ENCODE measurements around the gene CEP128. TPM values are rescaled to one million over a fixed set of nuclear protein-coding genes. Genes with fewer than 3 reads are reported as not detected.

CEP128 gene
- total and polyA plus RNA-seq, 4 donors = 3.2 to 15.7 (median 5.4) TPM

DNA sequence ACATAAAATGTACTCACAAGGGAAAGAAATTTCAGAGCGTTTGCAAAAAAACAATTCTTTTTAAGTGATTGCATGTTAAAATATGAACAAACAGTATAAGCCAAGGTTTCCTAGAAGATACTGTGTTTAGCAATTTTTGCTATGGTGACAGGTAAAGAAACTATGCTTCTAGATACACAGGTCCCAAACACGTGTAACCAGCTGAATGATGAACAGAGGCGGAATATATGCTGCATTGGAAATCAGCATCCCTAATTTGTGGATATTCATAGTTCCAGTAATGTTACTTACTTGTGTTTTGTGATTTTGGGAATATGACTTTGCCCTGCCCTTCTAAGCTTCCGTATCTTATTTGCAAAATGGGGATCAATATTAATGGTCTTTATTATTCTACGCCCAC is 403.9 kb downstream of the CEP128 start:
- no CpG with 5 or more reads among the region's 5 CpGs for WGBS (ENCODE audit: insufficient coverage)
- Histone ChIP-seq H3K27me3 (ENCODE audit: control insufficient read depth, insufficient read depth, low read length) (no peaks in the 10 kb centered on the region), H3K36me3 (ENCODE audit: control insufficient read depth, insufficient read depth, low read length) (no peaks in the 10 kb centered on the region), H3K27ac (ENCODE audit: low read depth, low read length) (no peak overlapping the region), H3K4me1 (ENCODE audit: control insufficient read depth, insufficient read depth, low read length) (no peaks in the 10 kb centered on the region), H3K9me3 (ENCODE audit: control insufficient read depth, insufficient read depth, low read length) (peaks cover 3% of the 10 kb centered on the region), H3K4me3 (ENCODE audit: low read depth, low read length) (no peak overlapping the region)
- no peak for DNase-seq (ENCODE audit: low read depth in 4 of 6, low spot score in 6 of 6)

DNA sequence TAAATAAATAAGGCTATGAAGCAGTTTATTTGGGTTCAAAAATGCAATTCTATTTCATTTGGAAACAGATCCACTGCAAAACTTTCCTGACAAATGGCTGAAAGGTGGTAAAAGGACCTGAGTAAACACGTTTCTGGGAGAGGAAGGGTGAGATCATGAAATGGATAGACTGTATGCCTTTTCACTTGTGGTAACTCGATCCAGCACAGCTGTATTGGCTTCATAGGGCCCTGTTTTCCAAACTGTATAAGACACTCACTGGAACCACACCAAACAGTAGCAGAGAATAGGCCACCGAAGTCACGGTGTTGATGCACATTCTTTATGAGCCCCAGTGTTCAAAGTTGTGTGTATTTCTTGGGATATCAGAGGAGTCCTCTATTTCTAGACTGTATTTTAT is 405.1 kb downstream of the CEP128 start:
- 42% methylated on average over 3 of the region's 4 CpGs for WGBS (ENCODE audit: insufficient coverage)

DNA sequence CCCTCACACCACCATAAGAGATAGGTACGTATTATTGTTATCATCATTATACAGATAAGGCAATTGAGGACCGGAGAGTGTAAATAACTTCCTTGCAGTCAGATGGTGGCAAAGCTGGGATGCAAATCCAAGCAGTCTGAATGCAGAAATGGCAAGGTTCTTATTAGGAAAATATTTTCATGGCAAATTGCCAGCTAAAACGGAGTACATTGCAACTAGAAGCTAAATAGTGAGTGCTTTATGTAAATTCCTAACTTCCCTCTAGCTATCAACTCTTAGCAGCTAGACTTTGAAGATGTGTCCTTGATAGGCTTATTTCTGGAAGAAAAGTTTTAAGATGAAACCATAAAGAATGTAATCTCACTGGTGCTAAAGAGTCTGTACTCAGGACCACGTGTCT is 406.4 kb downstream of the CEP128 start:
- no peaks in the 10 kb centered on the region for H3K36me3 ChIP-seq (ENCODE audit: control insufficient read depth, insufficient read depth, low read length)
- DNase-seq (ENCODE audit: low read depth in 4 of 6, low spot score in 6 of 6) = no peak
- no CpG with 5 or more reads among the region's 4 CpGs for WGBS (ENCODE audit: insufficient coverage)
- no peak overlapping the region for H3K4me3 ChIP-seq (ENCODE audit: low read depth, low read length)
- H3K4me1 ChIP-seq (ENCODE audit: control insufficient read depth, insufficient read depth, low read length) = no peaks in the 10 kb centered on the region
- H3K27ac ChIP-seq (ENCODE audit: low read depth, low read length) = no peak overlapping the region
- H3K27me3 ChIP-seq (ENCODE audit: control insufficient read depth, insufficient read depth, low read length) = no peaks in the 10 kb centered on the region
- no peaks in the 10 kb centered on the region for H3K9me3 ChIP-seq (ENCODE audit: control insufficient read depth, insufficient read depth, low read length)

More for the DNA sequence above, 405.1 kb downstream of the CEP128 start:
- no peak overlapping the region for H3K27ac ChIP-seq (ENCODE audit: low read depth, low read length)
- no peak overlapping the region for H3K4me3 ChIP-seq (ENCODE audit: low read depth, low read length)
- H3K9me3 ChIP-seq (ENCODE audit: control insufficient read depth, insufficient read depth, low read length) = peaks cover 3% of the 10 kb centered on the region
- no peaks in the 10 kb centered on the region for H3K4me1 ChIP-seq (ENCODE audit: control insufficient read depth, insufficient read depth, low read length)
- no peaks in the 10 kb centered on the region for H3K36me3 ChIP-seq (ENCODE audit: control insufficient read depth, insufficient read depth, low read length)
- DNase-seq (ENCODE audit: low read depth in 4 of 6, low spot score in 6 of 6) = no peak
- no peaks in the 10 kb centered on the region for H3K27me3 ChIP-seq (ENCODE audit: control insufficient read depth, insufficient read depth, low read length)

DNA sequence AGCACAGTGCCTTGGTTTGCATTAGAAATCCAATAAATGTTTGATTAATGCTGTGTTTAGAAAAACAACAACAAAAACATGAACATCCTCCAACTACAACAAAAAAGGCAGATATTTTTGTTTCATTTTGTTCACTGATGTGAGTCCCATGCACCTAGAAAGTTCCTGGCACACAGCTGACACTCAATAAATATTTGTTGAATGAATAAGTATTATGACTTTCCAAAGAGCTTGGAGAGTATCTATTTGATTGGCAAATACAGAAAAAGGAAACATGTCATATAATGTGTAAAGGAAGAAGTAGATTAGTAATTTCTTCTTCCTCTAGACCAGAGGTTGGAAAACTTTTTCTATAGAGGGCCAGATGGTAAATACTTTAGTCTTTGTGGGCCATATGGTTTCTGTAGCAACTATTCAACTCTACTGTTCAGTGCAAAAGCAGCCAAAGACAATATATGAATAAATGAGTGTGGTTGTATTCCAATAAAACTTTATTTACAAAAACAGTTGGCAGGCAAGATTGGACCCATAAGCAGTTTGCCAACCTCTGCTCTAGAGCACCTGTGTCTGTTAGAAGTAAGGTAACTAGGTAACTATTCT is 417.9 kb downstream of the CEP128 start:
- H3K27me3 ChIP-seq (ENCODE audit: control insufficient read depth, insufficient read depth, low read length) = no peaks in the 10 kb centered on the region
- H3K4me1 ChIP-seq (ENCODE audit: control insufficient read depth, insufficient read depth, low read length) = no peaks in the 10 kb centered on the region
- H3K9me3 ChIP-seq (ENCODE audit: control insufficient read depth, insufficient read depth, low read length) = no peaks in the 10 kb centered on the region
- no peak overlapping the region for H3K4me3 ChIP-seq (ENCODE audit: low read depth, low read length)
- no peaks in the 10 kb centered on the region for H3K36me3 ChIP-seq (ENCODE audit: control insufficient read depth, insufficient read depth, low read length)
- no peak for DNase-seq (ENCODE audit: low read depth in 4 of 6, low spot score in 6 of 6)
- H3K27ac ChIP-seq (ENCODE audit: low read depth, low read length) = no peak overlapping the region

DNA sequence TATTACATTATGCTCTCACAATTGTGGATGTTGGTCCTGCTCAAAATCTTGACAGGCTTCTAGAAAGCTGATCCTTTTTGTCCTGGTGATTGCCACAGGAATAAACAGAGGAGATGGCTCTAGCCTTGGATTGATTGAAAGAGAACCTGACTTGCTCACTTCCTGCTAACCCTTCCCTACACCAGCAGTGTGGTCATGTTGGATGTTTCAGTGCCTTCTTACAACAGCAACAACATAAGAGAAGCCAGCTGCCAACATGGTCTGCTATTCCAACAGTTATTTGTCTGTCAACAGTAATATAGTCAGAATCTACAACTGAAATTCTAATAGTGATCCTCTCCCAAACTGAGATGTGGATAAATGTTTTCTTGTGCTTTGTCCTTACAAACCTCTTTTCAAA is 418.6 kb downstream of the CEP128 start:
- Histone ChIP-seq H3K4me3 (ENCODE audit: low read depth, low read length) (no peak overlapping the region), H3K4me1 (ENCODE audit: control insufficient read depth, insufficient read depth, low read length) (no peaks in the 10 kb centered on the region), H3K9me3 (ENCODE audit: control insufficient read depth, insufficient read depth, low read length) (no peaks in the 10 kb centered on the region), H3K27me3 (ENCODE audit: control insufficient read depth, insufficient read depth, low read length) (no peaks in the 10 kb centered on the region), H3K27ac (ENCODE audit: low read depth, low read length) (no peak overlapping the region), H3K36me3 (ENCODE audit: control insufficient read depth, insufficient read depth, low read length) (no peaks in the 10 kb centered on the region)
- no peak for DNase-seq (ENCODE audit: low read depth in 4 of 6, low spot score in 6 of 6)

DNA sequence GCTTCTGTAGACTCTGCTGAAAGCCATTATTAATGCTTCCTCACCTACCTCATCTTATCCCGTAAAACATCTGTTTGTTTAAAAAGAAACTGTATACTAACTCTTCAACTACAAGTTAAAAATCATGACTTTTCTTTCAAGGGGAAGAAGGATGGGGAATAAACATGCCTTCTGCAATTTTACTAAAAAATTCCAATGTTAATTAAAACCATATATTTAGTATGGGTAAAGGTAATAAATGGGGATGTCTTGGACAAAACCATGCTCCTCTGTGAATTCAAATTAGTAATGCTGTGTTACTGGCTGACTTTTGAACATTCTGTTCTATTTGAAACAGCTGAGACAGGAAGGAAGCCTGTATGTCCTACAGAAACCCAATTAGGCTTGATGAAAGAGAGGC is 419.1 kb downstream of the CEP128 start:
- H3K27ac ChIP-seq (ENCODE audit: low read depth, low read length) = no peak overlapping the region
- WGBS (ENCODE audit: insufficient coverage) = no CpG with 5 or more reads among the region's 1 CpG
- H3K36me3 ChIP-seq (ENCODE audit: control insufficient read depth, insufficient read depth, low read length) = no peaks in the 10 kb centered on the region
- DNase-seq (ENCODE audit: low read depth in 4 of 6, low spot score in 6 of 6) = no peak
- no peaks in the 10 kb centered on the region for H3K4me1 ChIP-seq (ENCODE audit: control insufficient read depth, insufficient read depth, low read length)
- H3K27me3 ChIP-seq (ENCODE audit: control insufficient read depth, insufficient read depth, low read length) = no peaks in the 10 kb centered on the region
- H3K9me3 ChIP-seq (ENCODE audit: control insufficient read depth, insufficient read depth, low read length) = no peaks in the 10 kb centered on the region
- H3K4me3 ChIP-seq (ENCODE audit: low read depth, low read length) = no peak overlapping the region

DNA sequence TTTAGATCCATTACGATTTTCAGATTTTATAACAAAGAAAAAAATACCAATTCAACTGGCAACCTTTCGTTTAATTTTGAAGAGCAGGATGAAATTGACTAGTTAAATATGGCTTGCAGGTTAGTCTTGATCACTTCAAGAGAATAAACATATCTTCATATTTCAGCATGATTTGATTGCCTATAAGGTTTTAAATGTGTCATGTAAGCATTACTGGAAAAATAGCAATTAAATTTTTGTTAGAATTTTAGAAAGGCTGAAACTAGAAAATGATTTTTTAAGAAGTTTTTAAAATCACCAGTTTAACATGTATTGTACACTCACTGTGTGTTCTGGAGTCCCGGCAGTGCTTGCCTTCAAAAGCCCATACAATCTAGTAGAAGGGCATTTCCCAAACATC is 420.1 kb downstream of the CEP128 start:
- Histone ChIP-seq H3K36me3 (ENCODE audit: control insufficient read depth, insufficient read depth, low read length) (no peaks in the 10 kb centered on the region), H3K4me3 (ENCODE audit: low read depth, low read length) (no peak overlapping the region), H3K27ac (ENCODE audit: low read depth, low read length) (no peak overlapping the region), H3K9me3 (ENCODE audit: control insufficient read depth, insufficient read depth, low read length) (no peaks in the 10 kb centered on the region), H3K27me3 (ENCODE audit: control insufficient read depth, insufficient read depth, low read length) (no peaks in the 10 kb centered on the region), H3K4me1 (ENCODE audit: control insufficient read depth, insufficient read depth, low read length) (no peaks in the 10 kb centered on the region)
- no peak for DNase-seq (ENCODE audit: low read depth in 4 of 6, low spot score in 6 of 6)
- WGBS (ENCODE audit: insufficient coverage) = no CpG with 5 or more reads among the region's 3 CpGs

DNA sequence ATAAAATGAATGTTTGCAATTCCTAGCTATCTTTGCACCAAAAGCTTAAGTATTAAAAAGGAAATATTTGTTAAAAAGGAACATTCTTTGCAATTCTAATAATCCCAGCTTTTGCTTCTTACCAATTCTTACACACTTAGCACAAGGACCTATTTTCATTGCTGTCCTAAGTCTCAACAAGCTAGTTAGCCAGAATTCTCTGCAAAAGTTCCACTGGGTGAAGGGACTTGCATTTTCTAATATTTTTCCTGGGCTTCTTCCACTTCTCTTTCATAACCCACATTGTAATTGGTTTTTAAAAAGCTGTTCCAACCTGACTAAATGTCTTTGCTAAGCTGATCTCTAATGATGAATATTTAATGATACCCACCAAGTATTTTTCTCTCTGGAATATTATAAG is 422.5 kb downstream of the CEP128 start:
- no peaks in the 10 kb centered on the region for H3K36me3 ChIP-seq (ENCODE audit: control insufficient read depth, insufficient read depth, low read length)

DNA sequence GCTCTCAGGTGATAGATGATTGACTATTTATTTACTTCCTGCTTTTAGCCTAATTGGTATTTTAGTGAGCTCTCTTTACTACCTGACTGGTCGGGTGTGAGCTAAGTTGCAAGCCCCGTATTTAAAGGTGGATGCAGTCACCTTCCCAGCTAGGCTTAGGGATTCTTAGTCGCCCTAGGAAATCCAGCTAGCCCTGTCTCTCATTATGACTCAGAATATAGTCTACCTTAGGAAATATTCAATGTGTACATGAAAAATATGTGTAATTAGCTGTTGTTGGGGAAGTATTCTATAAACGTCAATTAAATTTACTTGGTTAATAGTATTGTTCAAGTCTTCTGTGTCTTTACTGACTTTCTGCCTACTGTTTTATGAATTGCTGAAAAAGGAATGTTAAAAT is 423.4 kb downstream of the CEP128 start:
- no peak for DNase-seq (ENCODE audit: low read depth in 4 of 6, low spot score in 6 of 6)
- no CpG with 5 or more reads among the region's 4 CpGs for WGBS (ENCODE audit: insufficient coverage)

More for the DNA sequence above, 422.5 kb downstream of the CEP128 start:
- no peaks in the 10 kb centered on the region for H3K4me1 ChIP-seq (ENCODE audit: control insufficient read depth, insufficient read depth, low read length)
- H3K27ac ChIP-seq (ENCODE audit: low read depth, low read length) = no peak overlapping the region
- DNase-seq (ENCODE audit: low read depth in 4 of 6, low spot score in 6 of 6) = no peak
- H3K9me3 ChIP-seq (ENCODE audit: control insufficient read depth, insufficient read depth, low read length) = no peaks in the 10 kb centered on the region
- no peaks in the 10 kb centered on the region for H3K27me3 ChIP-seq (ENCODE audit: control insufficient read depth, insufficient read depth, low read length)
- no peak overlapping the region for H3K4me3 ChIP-seq (ENCODE audit: low read depth, low read length)

DNA sequence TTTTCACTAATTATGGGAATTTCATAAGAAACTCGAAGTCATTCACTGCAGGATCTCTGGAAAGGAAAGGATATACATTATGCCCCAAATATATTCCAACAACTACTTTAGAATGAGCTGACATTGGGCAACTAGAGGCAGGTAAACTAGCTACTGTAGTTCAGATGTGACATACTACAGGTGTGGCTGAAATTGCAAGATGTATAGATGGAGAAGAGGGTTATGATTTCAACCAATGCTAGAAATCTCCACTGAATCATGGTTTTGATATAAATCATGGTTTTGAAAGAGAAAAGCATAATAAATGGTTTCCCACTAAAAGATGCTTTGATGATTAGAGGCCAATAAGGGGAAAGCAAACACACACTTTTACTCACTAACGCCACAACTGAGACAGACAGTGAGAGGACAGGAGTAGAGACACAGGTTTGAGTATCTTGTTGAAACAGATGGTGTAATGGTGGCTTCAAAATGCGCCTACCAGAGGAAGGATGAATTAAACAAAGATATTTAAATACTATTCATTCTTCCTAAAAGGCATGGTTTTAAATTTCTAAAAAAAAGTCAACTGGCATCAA is 434.2 kb downstream of the CEP128 start:
- Histone ChIP-seq H3K27me3 (ENCODE audit: control insufficient read depth, insufficient read depth, low read length) (no peaks in the 10 kb centered on the region), H3K27ac (ENCODE audit: low read depth, low read length) (no peak overlapping the region), H3K4me3 (ENCODE audit: low read depth, low read length) (no peak overlapping the region), H3K36me3 (ENCODE audit: control insufficient read depth, insufficient read depth, low read length) (no peaks in the 10 kb centered on the region), H3K4me1 (ENCODE audit: control insufficient read depth, insufficient read depth, low read length) (no peaks in the 10 kb centered on the region), H3K9me3 (ENCODE audit: control insufficient read depth, insufficient read depth, low read length) (no peaks in the 10 kb centered on the region)
- no CpG with 5 or more reads among the region's 3 CpGs for WGBS (ENCODE audit: insufficient coverage)
- DNase-seq (ENCODE audit: low read depth in 4 of 6, low spot score in 6 of 6) = no peak

More for the DNA sequence above, 423.4 kb downstream of the CEP128 start:
- Histone ChIP-seq H3K4me1 (ENCODE audit: control insufficient read depth, insufficient read depth, low read length) (no peaks in the 10 kb centered on the region), H3K9me3 (ENCODE audit: control insufficient read depth, insufficient read depth, low read length) (no peaks in the 10 kb centered on the region), H3K27ac (ENCODE audit: low read depth, low read length) (no peak overlapping the region), H3K4me3 (ENCODE audit: low read depth, low read length) (no peak overlapping the region), H3K36me3 (ENCODE audit: control insufficient read depth, insufficient read depth, low read length) (no peaks in the 10 kb centered on the region), H3K27me3 (ENCODE audit: control insufficient read depth, insufficient read depth, low read length) (no peaks in the 10 kb centered on the region)
